Activated naive CD4-positive, alpha-beta T cell treated with anti-CD3 and anti-CD28 coated beads, Interleukin-2, amount 50 U/mL, for 24 hours (primary cell): ENCODE measurements around the gene IL1R1.
A peak's percentile ranks its signal among the peaks of the same experiment; 100 is the strongest.

Experiments
- H3K27ac Mint-ChIP-seq: one replicate; pipeline ENCODE4 v1.8.0; 2021; ENCODE audit warnings: mild to moderate bottlenecking, mixed read lengths
- H3K27me3 Mint-ChIP-seq: one replicate; pipeline ENCODE4 v1.8.0; 2021; ENCODE audit warnings: mixed read lengths
- H3K36me3 Mint-ChIP-seq: one replicate; pipeline ENCODE4 v1.8.0; 2021; ENCODE audit warnings: mixed read lengths
- H3K4me1 Mint-ChIP-seq: one replicate; pipeline ENCODE4 v1.8.0; 2021; ENCODE audit warnings: mixed read lengths
- H3K4me3 Mint-ChIP-seq: one replicate; pipeline ENCODE4 v1.8.0; 2021; ENCODE audit warnings: mild to moderate bottlenecking, mixed read lengths
- H3K9me3 Mint-ChIP-seq: one replicate; pipeline ENCODE4 v1.8.0; 2021; ENCODE audit warnings: mixed read lengths

IL1R1 gene

DNA sequence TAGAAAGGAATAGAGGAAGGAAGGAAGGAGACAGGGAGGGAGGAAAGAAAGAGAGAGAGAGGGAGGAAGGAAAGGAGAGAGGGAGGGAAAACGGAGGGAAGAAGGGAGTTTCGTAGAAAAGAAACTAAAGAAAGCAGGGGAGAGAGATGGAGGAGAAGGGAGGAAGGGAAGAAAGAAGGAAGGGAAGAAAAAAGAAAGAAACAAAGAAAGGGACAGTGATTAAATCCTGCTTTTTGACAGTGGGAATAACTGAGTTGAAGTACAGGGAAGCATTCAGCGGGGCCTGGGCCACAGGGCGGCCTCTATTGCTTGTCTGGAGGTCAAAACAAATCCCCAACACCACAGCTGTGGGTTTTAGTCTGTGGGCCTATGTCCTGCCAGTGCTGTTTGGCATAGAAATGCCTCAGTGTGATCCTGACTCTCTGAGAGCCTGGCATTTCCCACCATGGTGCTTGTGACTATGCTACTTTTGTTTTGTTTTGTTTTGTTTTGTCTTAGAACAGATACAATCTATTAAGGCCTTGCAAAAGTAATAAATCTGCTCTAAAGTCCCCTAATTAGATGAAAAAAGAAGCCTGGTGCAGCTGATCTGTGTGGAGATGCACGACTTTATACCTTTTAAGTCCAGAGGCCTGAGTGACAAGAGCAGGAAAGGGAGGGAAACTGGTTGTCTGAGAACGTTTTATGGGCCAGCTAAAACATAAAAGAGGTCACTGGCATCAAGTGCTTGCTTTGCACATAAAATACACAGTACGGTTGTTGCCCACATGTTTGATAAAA, 84.3 kb downstream of the IL1R1 start:
- no peaks in the 10 kb centered on the region for H3K27me3 Mint-ChIP-seq
- H3K4me3 Mint-ChIP-seq, result peak overlapping the region; percentile 37
- peaks cover 37% of the 10 kb centered on the region for H3K4me1 Mint-ChIP-seq
- peaks cover 2% of the 10 kb centered on the region for H3K36me3 Mint-ChIP-seq
- no peaks in the 10 kb centered on the region for H3K9me3 Mint-ChIP-seq
- peak overlapping the region; percentile 87 for H3K27ac Mint-ChIP-seq

DNA sequence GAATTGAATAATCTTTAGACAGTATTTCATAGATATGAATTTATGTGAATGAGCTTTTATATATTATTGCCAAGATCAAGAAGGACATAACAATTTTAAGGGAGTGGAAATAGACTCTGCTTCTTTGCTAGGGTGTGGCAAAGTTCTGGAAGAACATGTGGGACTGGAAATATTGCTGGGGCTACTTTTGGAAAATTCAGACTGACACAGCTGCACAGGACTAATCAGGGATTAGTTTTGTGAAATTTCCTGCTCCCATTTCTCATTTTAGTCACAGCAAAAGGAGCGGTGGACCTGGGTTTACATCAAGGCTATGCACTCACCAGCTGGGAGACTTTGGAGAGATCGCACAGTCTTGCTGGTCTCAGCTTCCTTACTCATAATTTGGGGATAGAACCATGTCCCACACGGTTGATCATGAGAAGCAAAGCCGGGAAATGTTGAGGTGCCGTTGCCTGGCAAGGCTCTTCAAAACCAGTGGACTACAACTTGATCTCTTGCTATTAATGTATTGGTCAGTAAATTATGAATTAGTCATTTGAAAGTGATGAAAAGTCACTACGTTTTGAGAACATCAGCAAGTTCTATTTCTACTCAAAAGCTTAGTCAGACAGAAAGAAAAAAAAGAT, 86.7 kb downstream of the IL1R1 start:
- Mint-ChIP-seq H3K27ac (no peak overlapping the region), H3K9me3 (no peaks in the 10 kb centered on the region), H3K4me1 (peaks cover 43% of the 10 kb centered on the region), H3K4me3 (no peak overlapping the region), H3K36me3 (no peaks in the 10 kb centered on the region), H3K27me3 (no peaks in the 10 kb centered on the region)
